ENCODE data around the gene CDHR5. TPM values are rescaled to one million over a fixed set of nuclear protein-coding genes. Genes with fewer than 3 reads are reported as not detected.

CDHR5 gene
- total RNA-seq, 1 donor from 2014 or later: 0.24 TPM

- H3K4me3 Mint-ChIP-seq (ENCODE audit: low read depth): no peak overlapping the region
- peaks cover 24% of the 10 kb centered on the region for H3K36me3 Mint-ChIP-seq (ENCODE audit: insufficient read depth)
- no peaks in the 10 kb centered on the region for H3K27me3 Mint-ChIP-seq
- H3K4me1 Mint-ChIP-seq (ENCODE audit: low read depth): no peaks in the 10 kb centered on the region
- H3K9me3 Mint-ChIP-seq (ENCODE audit: low read depth): no peaks in the 10 kb centered on the region
- no peak for TF ChIP-seq CTCF (IDR thresholded peaks at IDR 0.05; ENCODE audit: unreplicated experiment)
- no peak for DNase-seq (ENCODE audit: low spot score, unreplicated experiment)
- H3K27ac Mint-ChIP-seq: peak overlapping the region; percentile 31
Observed at GRCh38 chr11:592501-592900, 32.3 kb downstream of the CDHR5 start.

- H3K4me3 Mint-ChIP-seq (ENCODE audit: low read depth): no peak overlapping the region
- DNase-seq (ENCODE audit: low spot score, unreplicated experiment): no peak
- TF ChIP-seq CTCF (IDR thresholded peaks at IDR 0.05; ENCODE audit: unreplicated experiment): no peak
- H3K27me3 Mint-ChIP-seq: no peaks in the 10 kb centered on the region
- H3K4me1 Mint-ChIP-seq (ENCODE audit: low read depth): no peaks in the 10 kb centered on the region
- no peak overlapping the region for H3K27ac Mint-ChIP-seq
- no peaks in the 10 kb centered on the region for H3K9me3 Mint-ChIP-seq (ENCODE audit: low read depth)
- H3K36me3 Mint-ChIP-seq (ENCODE audit: insufficient read depth): peaks cover 25% of the 10 kb centered on the region
Observed at GRCh38 chr11:590997-591396, 33.8 kb downstream of the CDHR5 start.

DNA sequence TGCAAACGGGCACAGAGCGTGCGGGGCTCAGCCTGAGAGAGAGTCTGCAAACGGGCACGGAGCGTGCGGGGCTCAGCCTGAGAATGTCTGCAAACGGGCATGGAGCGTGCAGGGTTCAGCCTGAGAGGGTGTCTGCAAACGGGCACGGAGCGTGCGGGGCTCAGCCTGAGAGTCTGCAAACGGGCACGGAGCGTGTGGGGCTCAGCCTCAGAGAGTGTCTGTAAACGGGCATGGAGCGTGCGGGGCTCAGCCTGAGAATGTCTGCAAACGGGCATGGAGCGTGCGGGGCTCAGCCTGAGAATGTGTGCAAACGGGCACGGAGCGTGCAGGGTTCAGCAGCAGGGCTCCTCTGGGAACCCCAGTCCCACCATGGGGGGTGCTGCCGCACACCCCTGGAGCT is 35.0 kb downstream of the CDHR5 start:
- no peaks in the 10 kb centered on the region for H3K27me3 Mint-ChIP-seq
- H3K4me3 Mint-ChIP-seq (ENCODE audit: low read depth): no peak overlapping the region
- peaks cover 24% of the 10 kb centered on the region for H3K36me3 Mint-ChIP-seq (ENCODE audit: insufficient read depth)
- TF ChIP-seq CTCF (IDR thresholded peaks at IDR 0.05; ENCODE audit: unreplicated experiment): no peak
- no peaks in the 10 kb centered on the region for H3K4me1 Mint-ChIP-seq (ENCODE audit: low read depth)
- H3K27ac Mint-ChIP-seq: no peak overlapping the region
- no peak for DNase-seq (ENCODE audit: low spot score, unreplicated experiment)
- H3K9me3 Mint-ChIP-seq (ENCODE audit: low read depth): no peaks in the 10 kb centered on the region

- Mint-ChIP-seq H3K27me3 (no peaks in the 10 kb centered on the region), H3K36me3 (ENCODE audit: insufficient read depth) (peaks cover 21% of the 10 kb centered on the region)
- TF ChIP-seq CTCF (IDR thresholded peaks at IDR 0.05; ENCODE audit: unreplicated experiment): no peak
Observed at GRCh38 chr11:587978-588380, 36.8 kb downstream of the CDHR5 start.

DNA sequence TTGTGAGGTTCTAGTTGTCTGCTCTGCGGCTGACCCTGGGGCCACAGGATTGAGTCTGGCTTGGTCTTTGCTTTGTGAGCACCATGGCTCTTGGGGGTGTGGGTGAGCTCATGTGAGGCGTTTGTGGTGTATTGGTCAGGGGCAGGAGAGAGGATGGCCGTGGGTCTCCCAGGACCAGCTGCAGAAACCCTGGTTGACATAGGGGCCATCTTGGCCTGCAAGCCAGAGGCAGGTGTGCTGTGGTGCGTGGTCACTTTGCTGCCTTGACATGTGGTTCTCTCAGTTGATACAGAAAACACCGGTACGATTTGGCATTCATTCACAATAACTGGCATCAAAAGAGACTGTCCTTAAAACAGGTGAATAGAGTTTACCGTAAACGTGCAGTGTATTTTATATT is 37.2 kb downstream of the CDHR5 start:
- no peaks in the 10 kb centered on the region for H3K4me1 Mint-ChIP-seq (ENCODE audit: low read depth)
- no peak overlapping the region for H3K4me3 Mint-ChIP-seq (ENCODE audit: low read depth)
- no peaks in the 10 kb centered on the region for H3K9me3 Mint-ChIP-seq (ENCODE audit: low read depth)
- no peak for DNase-seq (ENCODE audit: low spot score, unreplicated experiment)
- no peak for TF ChIP-seq CTCF (IDR thresholded peaks at IDR 0.05; ENCODE audit: unreplicated experiment)
- H3K27me3 Mint-ChIP-seq: no peaks in the 10 kb centered on the region
- peak overlapping the region; percentile 62 for H3K27ac Mint-ChIP-seq
- H3K36me3 Mint-ChIP-seq (ENCODE audit: insufficient read depth): peaks cover 21% of the 10 kb centered on the region

More at GRCh38 chr11:587978-588380, 36.8 kb downstream of the CDHR5 start:
- Mint-ChIP-seq H3K4me3 (ENCODE audit: low read depth) (no peak overlapping the region), H3K27ac (no peak overlapping the region), H3K9me3 (ENCODE audit: low read depth) (no peaks in the 10 kb centered on the region), H3K4me1 (ENCODE audit: low read depth) (no peaks in the 10 kb centered on the region)
- DNase-seq (ENCODE audit: low spot score, unreplicated experiment): no peak

All from progenitor cell of endocrine pancreas (in vitro differentiated cells).